ENCODE results near the gene MLANA. TPM values are rescaled to one million over a fixed set of nuclear protein-coding genes. Genes with fewer than 3 reads are reported as not detected.

The MLANA gene
- total and polyA plus RNA-seq, 2 experiments from 2014 or later: 0.24 TPM; not detected in 1

DNA sequence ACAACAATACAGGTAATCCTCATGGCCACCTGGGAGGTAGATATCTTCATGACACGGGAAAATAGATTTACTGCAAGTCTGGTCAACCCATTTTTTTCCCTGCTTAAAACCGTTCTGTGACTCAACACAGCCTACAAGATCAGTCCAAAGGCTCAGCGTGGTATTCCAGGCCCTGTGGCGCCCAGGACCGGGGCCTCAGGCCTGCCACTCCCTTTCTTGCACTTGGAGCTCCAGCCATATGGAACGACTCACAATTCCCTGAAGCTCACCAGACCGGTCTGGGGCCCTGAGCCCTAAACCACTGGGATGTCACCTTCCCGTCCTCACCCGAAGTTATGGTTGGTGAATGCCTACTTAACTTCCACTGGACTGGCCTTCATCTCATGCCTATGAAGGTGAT is 6.5 kb upstream of the MLANA start:
- Histone ChIP-seq H3K9me3 (ENCODE audit: low read depth) (no peaks in the 10 kb centered on the region), H3K36me3 (ENCODE audit: low read depth) (no peaks in the 10 kb centered on the region), H3K27ac (no peak overlapping the region), H3K4me1 (ENCODE audit: insufficient read depth) (peaks cover 10% of the 10 kb centered on the region), H3K4me2 (ENCODE audit: unreplicated experiment) (no peak overlapping the region), H3F3A (ENCODE audit: insufficient read depth) (peaks cover 3% of the 10 kb centered on the region; the same call in 1 of the 2 replicates), H3K9me2 (ENCODE audit: insufficient read depth) (no peaks in the 10 kb centered on the region), H3K27me3 (replicated peaks; ENCODE audit: insufficient read depth) (no peaks in the 10 kb centered on the region), H3K9ac (no peak overlapping the region), H2AFZ (no peak overlapping the region), H3K79me2 (ENCODE audit: insufficient read depth) (no peaks in the 10 kb centered on the region), H4K20me1 (ENCODE audit: insufficient read depth) (no peaks in the 10 kb centered on the region), H3K4me3 (no peak overlapping the region)
- DNase-seq: no peak
- TF ChIP-seq EZH2 (IDR thresholded peaks at IDR 0.05; ENCODE audit: insufficient read depth, poor library complexity, severe bottlenecking): no peak
- WGBS, 2 experiments (ENCODE audit: low coverage in 1 of 2, low lambda C conversion rate in 2 of 2, missing lambda C conversion rate in 2 of 2): 75% methylated on average over 8 of the region's 9 CpGs
- in situ Hi-C loops (cut with MboI): no loop called here

DNA sequence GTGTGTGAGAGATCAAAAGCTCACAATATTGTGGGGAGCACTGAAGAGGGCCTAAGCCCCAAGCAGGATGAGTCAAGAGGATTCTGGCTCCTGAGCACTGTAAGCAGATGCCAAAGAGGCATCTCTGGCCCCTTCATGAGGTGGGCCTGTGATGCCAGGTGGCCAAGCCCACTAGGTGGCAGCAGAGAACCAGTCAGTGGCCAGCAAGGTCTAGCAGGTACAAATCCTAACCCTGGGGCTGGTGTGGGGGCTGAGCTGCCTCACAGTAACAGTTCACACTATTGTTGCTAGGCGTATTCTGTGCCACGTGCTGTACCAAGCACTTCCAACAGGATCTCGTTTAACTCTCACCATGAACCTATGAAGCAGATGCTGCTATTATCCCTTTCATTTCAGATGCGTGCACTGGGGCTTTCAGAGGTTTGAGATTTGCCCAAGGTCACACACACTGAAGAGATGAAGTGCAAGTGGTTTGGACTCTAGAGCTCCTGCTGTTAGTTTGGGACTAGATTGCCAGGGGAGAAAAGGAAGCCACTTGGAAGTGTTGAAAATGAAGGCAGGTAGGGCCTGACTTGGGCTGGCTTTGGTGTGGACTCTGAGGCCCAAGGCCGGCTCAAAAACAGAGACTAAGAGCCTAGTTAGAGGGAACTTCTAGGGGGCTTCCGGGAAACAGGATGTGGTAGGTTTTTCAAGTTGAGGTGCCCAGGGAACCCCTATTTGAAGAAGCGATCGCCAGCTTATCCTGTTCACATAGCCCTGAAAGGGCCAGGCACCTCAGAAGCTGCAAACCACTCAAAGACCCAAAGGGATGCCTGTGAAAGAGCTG is 4.4 kb upstream of the MLANA start:
- no peak for TF ChIP-seq EZH2phosphoT487 (IDR thresholded peaks at IDR 0.05; ENCODE audit: insufficient read depth, low read depth)
- no peak for TF ChIP-seq EZH2 (IDR thresholded peaks at IDR 0.05; ENCODE audit: insufficient read depth, poor library complexity, severe bottlenecking)
- H2AFZ ChIP-seq: no peak overlapping the region
- 54 to 57% methylated on average over 8 of the region's 8 CpGs for WGBS, 2 experiments (ENCODE audit: low coverage in 1 of 2, low lambda C conversion rate in 2 of 2, missing lambda C conversion rate in 2 of 2)

DNA sequence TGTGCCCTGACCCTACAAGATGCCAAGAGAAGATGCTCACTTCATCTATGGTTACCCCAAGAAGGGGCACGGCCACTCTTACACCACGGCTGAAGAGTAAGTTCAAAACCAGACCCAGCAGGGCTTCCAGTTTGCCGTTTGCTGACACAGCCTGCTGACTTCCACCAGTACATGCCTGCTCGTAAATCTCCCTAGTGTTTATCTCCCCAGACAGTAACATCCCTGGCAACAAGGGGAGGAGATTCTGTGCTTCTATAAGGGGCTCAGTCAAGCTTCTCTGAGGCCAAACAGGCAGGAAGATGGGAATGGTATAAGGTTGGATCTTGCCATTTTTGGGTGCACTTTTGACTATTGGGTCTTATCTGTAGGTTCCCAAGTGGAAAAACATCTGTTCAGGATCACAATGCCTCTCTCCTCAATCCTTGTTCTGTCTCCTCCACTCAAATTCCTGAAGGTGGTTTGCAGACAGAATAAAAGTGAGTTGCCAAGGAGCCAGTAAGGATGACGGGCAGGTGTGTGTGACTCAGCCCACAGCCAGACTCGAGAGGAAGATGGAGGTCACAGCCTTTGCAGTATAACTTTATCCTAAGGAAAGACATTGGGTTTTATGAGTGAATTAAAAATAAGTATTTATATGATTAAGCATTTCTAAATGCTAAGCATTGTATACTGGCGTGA is 1.9 kb downstream of the MLANA start:
- TF ChIP-seq EZH2phosphoT487 (IDR thresholded peaks at IDR 0.05; ENCODE audit: insufficient read depth, low read depth) (no peak), EZH2 (IDR thresholded peaks at IDR 0.05; ENCODE audit: insufficient read depth, poor library complexity, severe bottlenecking) (no peak)
- H3K9me2 ChIP-seq (ENCODE audit: insufficient read depth): no peaks in the 10 kb centered on the region
- H3K79me2 ChIP-seq (ENCODE audit: insufficient read depth): no peaks in the 10 kb centered on the region
- H2AFZ ChIP-seq: no peak overlapping the region
- H3K36me3 ChIP-seq (ENCODE audit: low read depth): no peaks in the 10 kb centered on the region
- no peaks in the 10 kb centered on the region for H3K9me3 ChIP-seq (ENCODE audit: low read depth)
- 47 to 55% methylated on average over 7 of the region's 7 CpGs for WGBS, 2 experiments (ENCODE audit: low coverage in 1 of 2, low lambda C conversion rate in 2 of 2, missing lambda C conversion rate in 2 of 2)
- no peaks in the 10 kb centered on the region for H3K27me3 ChIP-seq (replicated peaks; ENCODE audit: insufficient read depth)
- H3K9ac ChIP-seq: no peak overlapping the region
- DNase-seq: no peak
- H3K4me3 ChIP-seq: no peak overlapping the region
- no peaks in the 10 kb centered on the region for H4K20me1 ChIP-seq (ENCODE audit: insufficient read depth)
- no peaks in the 10 kb centered on the region for H3K4me1 ChIP-seq (ENCODE audit: insufficient read depth)
- in situ Hi-C loops (cut with MboI): loop anchor here (10.0 kb wide), 1 partner anchor 412 kb away; no protein-coding TSS in a partner anchor
- H3K27ac ChIP-seq: no peak overlapping the region
- H3K4me2 ChIP-seq (ENCODE audit: unreplicated experiment): no peak overlapping the region
- H3F3A ChIP-seq (ENCODE audit: insufficient read depth): no peaks in the 10 kb centered on the region

More for the DNA sequence above, 4.4 kb upstream of the MLANA start:
- H3K9me3 ChIP-seq (ENCODE audit: low read depth): no peaks in the 10 kb centered on the region
- H3K27me3 ChIP-seq (replicated peaks; ENCODE audit: insufficient read depth): no peaks in the 10 kb centered on the region
- H3K27ac ChIP-seq: no peak overlapping the region
- H3K4me3 ChIP-seq: no peak overlapping the region
- in situ Hi-C loops (cut with MboI): no loop called here
- peak; percentile 74 for DNase-seq
- H4K20me1 ChIP-seq (ENCODE audit: insufficient read depth): no peaks in the 10 kb centered on the region
- H3K9me2 ChIP-seq (ENCODE audit: insufficient read depth): no peaks in the 10 kb centered on the region
- no peaks in the 10 kb centered on the region for H3K4me1 ChIP-seq (ENCODE audit: insufficient read depth)
- no peak overlapping the region for H3K4me2 ChIP-seq (ENCODE audit: unreplicated experiment)
- no peaks in the 10 kb centered on the region for H3F3A ChIP-seq (ENCODE audit: insufficient read depth)
- H3K79me2 ChIP-seq (ENCODE audit: insufficient read depth): no peaks in the 10 kb centered on the region
- no peak overlapping the region for H3K9ac ChIP-seq
- H3K36me3 ChIP-seq (ENCODE audit: low read depth): no peaks in the 10 kb centered on the region

DNA sequence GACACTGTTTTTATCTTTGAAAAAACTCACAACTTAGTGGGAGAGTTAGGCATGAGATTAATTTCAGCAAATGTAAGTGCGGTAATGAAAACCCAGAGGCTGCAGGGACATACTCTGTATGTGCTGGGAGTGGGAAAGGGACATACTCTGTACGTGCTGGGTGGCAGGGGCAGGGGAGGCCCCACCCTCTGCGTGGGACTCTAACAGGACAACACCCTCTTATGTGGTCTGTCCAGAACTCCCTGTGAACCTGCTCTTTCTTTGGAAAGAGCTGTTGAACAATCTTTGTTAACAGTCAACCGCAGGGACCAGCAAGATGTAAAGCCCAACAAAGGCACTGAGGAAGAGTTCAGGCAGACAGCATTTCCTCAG is 2.4 kb downstream of the MLANA start:
- Histone ChIP-seq H3K4me1 (ENCODE audit: insufficient read depth) (no peaks in the 10 kb centered on the region), H3K36me3 (ENCODE audit: low read depth) (no peaks in the 10 kb centered on the region), H4K20me1 (ENCODE audit: insufficient read depth) (no peaks in the 10 kb centered on the region), H3K79me2 (ENCODE audit: insufficient read depth) (no peaks in the 10 kb centered on the region), H3F3A (ENCODE audit: insufficient read depth) (no peaks in the 10 kb centered on the region), H3K27me3 (replicated peaks; ENCODE audit: insufficient read depth) (no peaks in the 10 kb centered on the region), H3K9ac (no peak overlapping the region), H3K9me3 (ENCODE audit: low read depth) (no peaks in the 10 kb centered on the region), H3K4me2 (ENCODE audit: unreplicated experiment) (no peak overlapping the region), H3K4me3 (no peak overlapping the region), H3K27ac (no peak overlapping the region), H2AFZ (no peak overlapping the region), H3K9me2 (ENCODE audit: insufficient read depth) (no peaks in the 10 kb centered on the region)
- no peak for TF ChIP-seq EZH2 (IDR thresholded peaks at IDR 0.05; ENCODE audit: insufficient read depth, poor library complexity, severe bottlenecking)
- no peak for TF ChIP-seq EZH2phosphoT487 (IDR thresholded peaks at IDR 0.05; ENCODE audit: insufficient read depth, low read depth)
- in situ Hi-C loops (cut with MboI): loop anchor here (10.0 kb wide), 1 partner anchor 412 kb away; no protein-coding TSS in a partner anchor
- no peak for DNase-seq
- WGBS, 2 experiments (ENCODE audit: low coverage in 1 of 2, low lambda C conversion rate in 2 of 2, missing lambda C conversion rate in 2 of 2): 72 to 74% methylated on average over 4 of the region's 4 CpGs

Data from GM23248 (cell line).